ENCODE data around the gene VEZT.
A peak's percentile ranks its signal among the peaks of the same experiment; 100 is the strongest.

VEZT gene

DNA sequence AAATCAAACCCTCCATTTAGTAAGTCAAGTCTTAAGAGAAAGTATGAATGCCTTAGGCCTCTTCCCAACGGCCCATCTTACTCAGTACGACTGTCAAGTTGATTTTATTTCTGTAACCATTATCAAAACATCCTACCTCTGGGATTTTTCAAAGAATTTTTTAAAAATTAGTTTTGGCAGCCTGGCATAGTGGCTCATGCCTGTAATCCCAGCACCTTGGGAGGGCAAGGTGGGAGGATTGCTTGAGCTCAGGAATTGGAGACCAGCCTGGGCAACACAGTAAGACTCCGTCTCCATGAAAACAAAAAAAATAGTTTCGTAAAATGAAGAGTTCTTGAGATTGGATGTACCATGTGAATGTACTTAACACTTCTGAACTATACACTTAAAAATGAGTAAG, 4.5 kb upstream of the VEZT start:
- H4K20me1 ChIP-seq (ENCODE audit: control insufficient read depth, insufficient read depth, low read depth, low read length) = no peaks in the 10 kb centered on the region
- H3K36me3 ChIP-seq (ENCODE audit: control insufficient read depth, low read length) = peaks cover 59% of the 10 kb centered on the region
- no peak overlapping the region for H3K27ac ChIP-seq (ENCODE audit: low read depth, low read length)
- H3K4me1 ChIP-seq (ENCODE audit: control insufficient read depth, low read length) = peaks cover 68% of the 10 kb centered on the region
- peak overlapping the region; percentile 61 for H3K4me2 ChIP-seq (ENCODE audit: low read length)
- H3K9me2 ChIP-seq (replicated peaks; ENCODE audit: control insufficient read depth, low read length) = no peaks in the 10 kb centered on the region
- H3K79me2 ChIP-seq (ENCODE audit: control insufficient read depth, low read length) = peaks cover 97% of the 10 kb centered on the region
- TF ChIP-seq EZH2phosphoT487 (IDR thresholded peaks at IDR 0.05; ENCODE audit: borderline replicate concordance, low read length) = no peak
- TF ChIP-seq, protein P1, sequence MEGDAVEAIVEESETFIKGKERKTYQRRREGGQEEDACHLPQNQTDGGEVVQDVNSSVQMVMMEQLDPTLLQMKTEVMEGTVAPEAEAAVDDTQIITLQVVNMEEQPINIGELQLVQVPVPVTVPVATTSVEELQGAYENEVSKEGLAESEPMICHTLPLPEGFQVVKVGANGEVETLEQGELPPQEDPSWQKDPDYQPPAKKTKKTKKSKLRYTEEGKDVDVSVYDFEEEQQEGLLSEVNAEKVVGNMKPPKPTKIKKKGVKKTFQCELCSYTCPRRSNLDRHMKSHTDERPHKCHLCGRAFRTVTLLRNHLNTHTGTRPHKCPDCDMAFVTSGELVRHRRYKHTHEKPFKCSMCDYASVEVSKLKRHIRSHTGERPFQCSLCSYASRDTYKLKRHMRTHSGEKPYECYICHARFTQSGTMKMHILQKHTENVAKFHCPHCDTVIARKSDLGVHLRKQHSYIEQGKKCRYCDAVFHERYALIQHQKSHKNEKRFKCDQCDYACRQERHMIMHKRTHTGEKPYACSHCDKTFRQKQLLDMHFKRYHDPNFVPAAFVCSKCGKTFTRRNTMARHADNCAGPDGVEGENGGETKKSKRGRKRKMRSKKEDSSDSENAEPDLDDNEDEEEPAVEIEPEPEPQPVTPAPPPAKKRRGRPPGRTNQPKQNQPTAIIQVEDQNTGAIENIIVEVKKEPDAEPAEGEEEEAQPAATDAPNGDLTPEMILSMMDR (IDR thresholded peaks at IDR 0.05; ENCODE audit: low read depth, low read length, poor library complexity, severe bottlenecking) = no peak
- H3K27me3 ChIP-seq (ENCODE audit: control insufficient read depth, low read length) = no peaks in the 10 kb centered on the region
- H3K9me3 ChIP-seq (ENCODE audit: control insufficient read depth, insufficient read depth, low read length) = no peaks in the 10 kb centered on the region
- peak overlapping the region; percentile 92 for H3K4me3 ChIP-seq (ENCODE audit: low read length)
- peaks cover 2% of the 10 kb centered on the region; the same call in 1 of the 2 replicates for H3F3A ChIP-seq (ENCODE audit: control insufficient read depth, insufficient read depth)

- H3K4me1 ChIP-seq (ENCODE audit: control insufficient read depth, low read length) = peaks cover 60% of the 10 kb centered on the region
- no peaks in the 10 kb centered on the region for H3K27me3 ChIP-seq (ENCODE audit: control insufficient read depth, low read length)
- TF ChIP-seq EZH2phosphoT487 (IDR thresholded peaks at IDR 0.05; ENCODE audit: borderline replicate concordance, low read length) = no peak
- TF ChIP-seq, protein P1 (IDR thresholded peaks at IDR 0.05; ENCODE audit: low read depth, low read length, poor library complexity, severe bottlenecking) = no peak
- no peaks in the 10 kb centered on the region for H3K9me2 ChIP-seq (replicated peaks; ENCODE audit: control insufficient read depth, low read length)
- H3K4me2 ChIP-seq (ENCODE audit: low read length) = peak overlapping the region; percentile 61
- peaks cover 4% of the 10 kb centered on the region; the same call in 1 of the 2 replicates for H3F3A ChIP-seq (ENCODE audit: control insufficient read depth, insufficient read depth)
- no peaks in the 10 kb centered on the region for H4K20me1 ChIP-seq (ENCODE audit: control insufficient read depth, insufficient read depth, low read depth, low read length)
- peak overlapping the region; percentile 35 for H3K27ac ChIP-seq (ENCODE audit: low read depth, low read length)
- H3K36me3 ChIP-seq (ENCODE audit: control insufficient read depth, low read length) = peaks cover 57% of the 10 kb centered on the region
- peak overlapping the region; percentile 92 for H3K4me3 ChIP-seq (ENCODE audit: low read length)
- peaks cover 97% of the 10 kb centered on the region for H3K79me2 ChIP-seq (ENCODE audit: control insufficient read depth, low read length)
- no peaks in the 10 kb centered on the region for H3K9me3 ChIP-seq (ENCODE audit: control insufficient read depth, insufficient read depth, low read length)
Observed at GRCh38 chr12:95213928-95214327, 3.7 kb upstream of the VEZT start.

DNA sequence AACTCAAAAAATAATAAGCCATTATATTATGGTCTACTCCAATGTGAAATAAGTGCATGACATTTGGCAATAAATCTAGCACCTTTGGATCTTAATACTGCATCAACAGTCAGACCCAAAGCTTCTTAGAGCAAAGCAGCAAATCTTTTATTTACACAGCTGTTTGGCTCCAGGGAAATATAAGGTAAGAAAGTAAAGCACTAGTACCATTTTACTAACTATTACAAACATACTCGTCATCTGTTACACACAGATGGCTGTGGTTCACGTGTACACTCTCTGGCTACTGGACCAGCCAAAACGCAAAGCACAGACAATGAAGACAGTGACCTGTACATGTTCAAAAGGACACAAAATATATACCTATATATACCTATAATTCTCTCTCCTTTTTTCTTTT, 3.1 kb upstream of the VEZT start:
- Histone ChIP-seq H3K4me1 (ENCODE audit: control insufficient read depth, low read length) (peaks cover 55% of the 10 kb centered on the region), H3K36me3 (ENCODE audit: control insufficient read depth, low read length) (peaks cover 56% of the 10 kb centered on the region), H3K9me3 (ENCODE audit: control insufficient read depth, insufficient read depth, low read length) (no peaks in the 10 kb centered on the region), H3K27me3 (ENCODE audit: control insufficient read depth, low read length) (no peaks in the 10 kb centered on the region), H3K4me3 (ENCODE audit: low read length) (peak overlapping the region; percentile 92), H4K20me1 (ENCODE audit: control insufficient read depth, insufficient read depth, low read depth, low read length) (no peaks in the 10 kb centered on the region), H3K9me2 (replicated peaks; ENCODE audit: control insufficient read depth, low read length) (no peaks in the 10 kb centered on the region), H3K79me2 (ENCODE audit: control insufficient read depth, low read length) (peaks cover 97% of the 10 kb centered on the region), H3K27ac (ENCODE audit: low read depth, low read length) (peak overlapping the region; percentile 35), H3F3A (ENCODE audit: control insufficient read depth, insufficient read depth) (peaks cover 4% of the 10 kb centered on the region; the same call in 1 of the 2 replicates), H3K4me2 (ENCODE audit: low read length) (peak overlapping the region; percentile 61)
- TF ChIP-seq, protein P1 (IDR thresholded peaks at IDR 0.05; ENCODE audit: low read depth, low read length, poor library complexity, severe bottlenecking) = no peak
- TF ChIP-seq EZH2phosphoT487 (IDR thresholded peaks at IDR 0.05; ENCODE audit: borderline replicate concordance, low read length) = no peak

Data from DOHH2 (cell line).